NCI-H748 treated with DMSO at 0.1 percent for 48 hours (cell line): Measurements from ENCODE around the gene COL26A1.

Source experiments
- DNase-seq: peaks from one replicate; lab custom pipeline; 2025; lab: John Stamatoyannopoulos, UW

COL26A1 gene

DNA sequence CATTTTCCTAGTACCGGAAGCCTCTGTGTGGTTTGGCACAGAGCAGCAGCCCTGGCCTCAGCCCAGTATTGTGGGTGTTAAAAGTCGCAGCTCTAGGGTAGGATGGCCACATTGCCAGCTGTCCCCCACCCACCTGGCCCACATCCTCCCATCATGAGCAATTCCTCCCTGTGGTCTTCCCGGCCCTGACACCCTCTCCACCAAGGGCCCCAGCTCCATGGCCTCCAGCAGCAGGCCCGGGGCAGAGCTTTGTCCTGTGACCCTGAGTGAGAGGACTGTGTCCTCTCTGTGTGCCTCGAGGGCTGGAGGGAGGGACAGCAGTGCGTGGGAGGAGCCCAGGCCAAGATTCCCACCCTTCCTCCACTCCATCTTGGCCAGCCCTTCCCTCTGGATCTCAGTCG is 172.7 kb downstream of the COL26A1 start:
- DNase-seq = no peak

DNA sequence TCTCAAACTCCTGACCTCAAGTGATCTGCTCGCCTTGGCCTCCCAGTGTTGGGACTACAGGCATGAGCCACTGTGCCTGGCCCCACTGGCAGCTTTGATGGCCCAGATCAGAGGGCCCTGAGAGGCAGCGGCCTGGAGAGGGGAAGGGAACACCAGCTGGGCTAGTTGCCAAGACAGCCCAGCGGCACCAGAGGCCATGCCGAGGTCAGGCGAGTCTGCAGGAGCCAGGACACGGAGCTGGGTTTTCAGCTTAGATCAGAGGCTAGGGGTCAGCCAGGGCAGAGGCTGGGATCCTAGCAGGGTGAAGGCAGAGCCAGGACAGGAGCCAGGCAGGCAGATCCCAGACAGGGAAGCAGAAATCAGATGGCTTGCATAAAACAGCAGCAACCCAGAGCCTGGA is 173.6 kb downstream of the COL26A1 start:
- no peak for DNase-seq

DNA sequence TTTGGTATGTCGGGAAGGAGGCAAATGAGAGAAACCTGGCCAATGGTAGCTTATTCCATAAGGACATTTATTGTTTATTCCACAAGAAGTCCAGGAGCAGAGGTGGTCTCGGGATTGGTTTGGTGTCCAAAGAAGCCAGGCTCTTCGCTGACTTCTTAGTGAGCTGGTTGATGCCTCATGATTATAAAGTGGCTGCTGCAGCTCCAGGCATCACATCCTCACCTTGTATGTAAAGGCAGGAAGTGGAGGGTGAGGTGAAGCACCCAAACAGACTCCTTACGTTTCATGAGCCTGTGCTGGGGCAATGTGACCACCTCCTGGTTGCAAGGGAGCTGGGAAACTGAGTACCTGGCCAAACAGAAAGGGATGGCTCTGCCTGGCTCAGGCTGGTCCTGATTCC is 174.0 kb downstream of the COL26A1 start:
- no peak for DNase-seq

DNA sequence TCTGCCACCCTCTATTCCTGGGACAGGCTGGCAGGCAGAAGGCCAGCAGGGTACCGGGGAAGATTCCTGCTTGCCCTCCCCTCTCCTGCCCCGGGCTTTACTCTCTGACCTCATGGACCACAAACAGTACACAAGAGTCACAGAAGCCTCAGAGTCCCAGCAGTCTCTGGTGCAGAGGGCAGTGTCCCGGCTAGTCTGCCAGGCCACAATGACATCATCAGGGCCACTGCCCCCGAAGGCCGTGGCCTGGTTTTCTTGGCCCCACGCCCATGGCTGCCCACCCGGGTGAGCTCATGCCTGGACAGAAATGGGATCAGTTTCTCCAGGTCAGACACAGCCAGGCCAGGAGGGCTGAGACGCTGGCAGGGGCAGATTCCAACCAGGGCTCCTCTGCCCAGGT is 174.5 kb downstream of the COL26A1 start:
- DNase-seq = no peak

DNA sequence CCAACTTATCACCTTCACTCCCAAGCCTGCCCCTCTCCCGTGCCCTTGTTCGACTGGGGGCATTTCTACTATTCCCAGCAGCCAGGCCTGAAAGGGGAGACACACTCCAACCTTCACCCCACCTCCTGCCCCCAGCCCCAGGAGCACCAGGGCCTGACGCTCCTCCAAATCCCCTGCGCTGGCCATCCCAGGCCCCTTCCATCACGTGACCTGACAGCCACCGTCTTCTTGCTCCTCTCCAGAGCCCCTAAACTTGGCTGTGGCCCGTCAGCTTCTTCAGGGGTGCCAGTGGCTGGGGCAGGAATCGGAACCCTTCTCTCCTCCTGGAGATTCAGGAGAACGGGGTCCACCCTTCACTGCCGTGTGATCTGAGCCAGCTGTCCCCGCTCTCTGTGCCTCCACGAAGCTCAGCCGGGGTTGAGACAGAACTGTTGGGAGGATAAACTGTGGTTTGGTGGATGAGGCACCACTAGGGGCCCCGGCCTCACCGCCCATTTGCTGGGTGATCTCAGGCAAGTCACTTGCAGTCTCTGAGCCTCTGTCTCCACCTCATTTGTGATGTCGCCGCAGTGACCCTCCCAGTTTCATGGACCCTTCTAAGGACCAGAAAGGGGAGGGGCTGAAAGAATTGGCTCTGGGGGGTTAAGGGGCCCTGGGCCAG is 175.4 kb downstream of the COL26A1 start:
- DNase-seq = no peak

DNA sequence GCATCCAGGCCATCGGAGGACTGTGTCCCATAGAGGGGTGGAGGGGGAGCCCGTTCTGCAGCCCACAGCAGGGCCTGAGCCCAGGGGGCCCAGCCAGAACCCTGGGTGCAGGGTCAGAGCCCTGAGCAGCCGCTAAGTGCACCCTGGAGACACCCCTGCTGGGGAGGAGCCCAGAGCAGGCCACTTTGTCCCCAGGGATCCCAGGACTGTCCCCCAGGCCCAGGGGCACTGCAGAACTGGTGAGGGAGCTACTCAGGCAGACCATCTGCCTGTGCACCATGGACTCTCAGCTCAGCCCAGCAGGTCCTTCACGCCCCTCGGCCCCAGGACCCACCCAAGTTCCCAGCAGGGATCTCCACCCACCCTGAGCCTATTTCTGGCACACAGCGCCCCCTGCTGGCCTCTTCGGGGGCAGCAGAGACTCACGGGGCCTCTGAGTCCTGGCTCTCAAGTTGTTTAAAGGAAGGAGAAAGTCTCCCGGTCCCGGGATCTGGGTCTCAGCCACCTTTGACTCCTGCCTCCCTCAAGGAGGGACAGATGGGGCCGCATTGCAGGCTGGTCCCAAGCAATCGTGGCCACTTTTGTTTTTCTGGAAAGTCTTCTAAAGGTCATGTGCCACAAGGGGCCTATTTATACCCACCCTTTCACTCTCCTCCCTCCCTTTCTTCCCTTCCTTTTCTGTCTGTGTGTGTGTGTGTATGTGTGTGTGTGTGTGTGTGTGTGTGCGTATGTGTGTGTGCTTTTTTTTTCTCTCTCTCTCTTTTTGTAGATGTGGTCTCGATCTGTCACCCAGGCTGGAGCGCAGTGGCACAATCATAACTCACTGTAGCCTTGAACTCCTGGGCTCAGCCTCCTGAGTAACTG is 176.2 kb downstream of the COL26A1 start:
- no peak for DNase-seq

DNA sequence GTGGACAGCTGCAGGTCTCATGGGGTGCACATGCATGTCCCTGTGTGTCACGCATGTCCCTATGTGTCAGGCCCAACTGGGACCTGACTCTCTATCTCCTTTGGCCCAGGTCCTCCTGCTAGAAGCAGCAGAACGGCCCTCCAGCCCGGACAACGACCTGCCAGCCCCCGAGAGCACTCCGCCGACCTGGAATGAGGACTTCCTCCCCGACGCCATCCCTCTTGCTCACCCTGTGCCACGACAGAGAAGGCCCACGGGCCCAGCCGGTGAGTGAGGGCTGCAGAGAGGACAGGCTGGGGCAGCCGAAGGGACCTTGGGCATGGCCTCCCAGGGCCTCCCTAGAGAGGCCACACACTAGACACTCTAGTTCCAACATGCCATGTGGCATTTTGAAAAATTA is 177.1 kb downstream of the COL26A1 start:
- DNase-seq = no peak

DNA sequence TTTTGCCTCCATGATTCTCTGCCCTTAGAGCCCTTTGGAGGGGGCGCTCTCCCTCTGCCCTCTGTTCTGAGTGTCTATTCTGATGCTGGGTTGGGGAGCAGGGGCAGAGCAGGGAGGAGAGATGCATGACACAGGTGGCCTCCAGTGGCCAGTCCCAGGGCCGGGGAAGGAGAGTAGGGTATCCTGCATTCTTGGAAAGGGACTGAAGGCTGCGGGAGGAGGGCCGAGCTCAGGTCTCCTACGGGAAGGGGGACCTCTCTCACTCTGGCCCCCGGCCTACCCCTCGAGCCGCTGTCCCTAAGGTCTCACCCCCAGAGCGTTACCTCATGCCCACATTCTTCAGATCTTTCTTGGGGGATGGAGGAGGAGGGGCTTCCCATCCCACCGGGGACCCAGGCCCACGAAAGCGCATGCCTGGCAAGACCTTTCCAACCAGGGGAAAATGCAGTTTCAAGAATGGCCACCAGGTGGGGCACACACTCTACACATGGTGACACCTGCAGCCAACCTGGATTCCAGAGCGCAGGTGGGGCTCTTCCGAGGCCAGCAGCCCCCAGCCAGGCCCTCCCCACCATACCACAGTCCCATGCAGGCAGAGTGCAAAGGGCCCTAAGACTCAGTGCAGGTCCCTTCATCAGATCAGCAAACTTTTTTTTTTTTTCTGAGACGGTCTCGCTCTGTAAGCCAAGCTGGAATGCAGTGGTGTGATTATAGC is 180.0 kb downstream of the COL26A1 start:
- DNase-seq = peak; percentile 25

DNA sequence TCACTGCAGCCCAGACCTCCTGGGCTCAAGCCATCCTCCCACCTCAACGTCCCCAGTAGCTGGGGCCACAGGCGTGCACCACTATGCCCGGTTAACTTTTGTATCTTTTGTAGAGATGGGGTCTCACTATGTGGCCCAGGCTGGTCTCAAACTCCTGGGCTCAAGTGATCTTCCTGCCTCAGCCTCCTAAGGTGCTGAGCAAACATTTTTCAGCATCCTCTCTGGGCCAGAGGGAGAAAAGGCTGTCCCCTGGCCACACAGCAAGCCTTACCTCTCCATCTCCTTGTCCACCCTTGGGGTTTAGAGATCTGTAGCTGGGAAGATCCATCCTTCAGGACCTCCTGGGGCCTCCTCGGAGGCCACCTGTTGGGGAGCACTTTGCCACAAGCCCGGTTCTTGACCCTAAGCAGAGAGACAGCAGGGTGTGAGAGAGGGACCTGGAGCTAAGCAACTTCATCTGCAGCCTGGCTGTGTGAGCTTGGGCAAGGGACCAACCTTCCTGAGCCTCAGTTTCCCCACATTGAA is 180.6 kb downstream of the COL26A1 start:
- no peak for DNase-seq

DNA sequence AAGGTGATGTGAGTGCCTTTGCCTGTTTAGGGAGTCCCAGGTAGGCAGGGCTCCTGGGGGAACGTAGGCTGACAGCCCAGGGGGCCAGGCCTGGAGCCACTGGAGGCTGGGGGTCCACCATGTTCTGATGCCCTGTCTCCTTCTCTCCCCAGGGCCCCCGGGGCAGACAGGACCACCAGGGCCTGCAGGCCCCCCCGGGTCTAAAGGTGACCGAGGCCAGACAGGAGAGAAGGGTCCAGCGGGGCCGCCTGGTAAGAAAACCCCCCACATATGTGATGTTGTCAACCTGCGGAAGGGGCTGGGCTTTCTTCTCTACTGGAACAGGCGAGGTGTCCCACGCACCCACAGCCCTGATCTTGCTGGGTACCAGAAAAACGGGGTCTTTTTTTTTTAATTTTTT is 181.2 kb downstream of the COL26A1 start:
- DNase-seq = no peak

DNA sequence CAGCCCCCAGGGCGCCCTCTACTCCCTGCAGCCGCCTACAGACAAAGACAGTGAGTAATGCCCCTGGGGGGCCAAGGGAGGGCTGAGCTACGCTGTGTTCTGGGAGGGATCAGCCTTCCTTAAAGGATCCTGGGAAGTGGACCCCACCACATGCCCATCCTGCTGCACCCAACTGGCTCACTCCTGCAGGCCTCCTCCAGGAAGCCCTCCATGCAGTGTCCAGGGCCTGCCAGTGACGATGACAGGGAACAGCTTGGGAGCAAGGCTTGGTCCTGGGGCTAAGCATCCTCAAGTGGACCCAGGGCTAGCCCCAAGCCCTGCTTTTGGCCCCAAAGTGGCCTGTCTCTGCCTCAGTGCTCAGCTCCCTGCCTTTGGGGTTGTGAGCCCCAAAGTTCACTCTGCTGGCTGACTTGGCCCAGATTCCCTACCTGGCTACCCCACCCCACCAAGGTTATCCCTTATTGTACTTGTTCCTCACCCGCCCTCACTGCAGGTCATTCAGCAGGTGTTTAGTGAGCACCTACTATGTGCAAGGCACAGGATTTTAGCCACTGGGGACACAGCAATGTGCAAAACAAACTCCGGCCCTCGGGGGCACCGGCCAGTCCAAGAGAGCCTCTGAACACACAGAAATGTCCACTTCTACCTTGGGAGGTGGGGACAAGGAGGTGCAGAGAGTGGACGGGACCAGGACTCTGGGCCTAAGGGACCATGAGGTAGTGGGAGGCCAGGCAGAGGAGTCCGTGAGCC is 182.9 kb downstream of the COL26A1 start:
- no peak for DNase-seq

DNA sequence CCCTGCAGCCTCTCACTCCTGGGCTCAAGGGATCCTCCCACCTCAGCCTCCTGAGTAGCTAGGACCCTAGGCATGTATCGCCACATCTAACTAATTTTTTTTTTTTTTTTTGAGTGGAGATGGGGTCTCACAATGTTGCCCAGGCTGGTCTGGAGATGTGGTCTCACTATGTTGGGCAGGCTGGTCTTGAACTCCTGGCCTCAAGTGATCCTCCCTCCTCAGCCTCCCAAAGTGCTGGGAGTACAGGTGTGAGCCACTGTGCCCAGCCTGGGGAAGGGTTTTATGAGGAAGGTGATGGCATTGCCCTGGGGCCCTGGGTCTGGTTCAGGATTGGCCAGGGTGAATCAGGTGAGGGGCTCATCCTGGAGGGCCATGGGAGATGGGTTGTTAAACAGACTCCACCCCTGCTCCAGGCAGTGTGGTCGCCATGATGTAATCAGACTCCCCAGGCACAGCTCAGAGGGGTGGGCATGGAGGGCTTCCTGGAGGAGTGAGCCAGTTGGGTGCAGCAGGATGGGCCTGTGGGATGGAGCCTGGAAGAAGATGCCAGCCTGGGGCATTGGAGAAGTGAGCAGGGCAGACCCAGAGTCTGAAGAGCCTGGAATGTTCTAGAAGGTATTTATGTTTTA is 183.7 kb downstream of the COL26A1 start:
- no peak for DNase-seq

DNA sequence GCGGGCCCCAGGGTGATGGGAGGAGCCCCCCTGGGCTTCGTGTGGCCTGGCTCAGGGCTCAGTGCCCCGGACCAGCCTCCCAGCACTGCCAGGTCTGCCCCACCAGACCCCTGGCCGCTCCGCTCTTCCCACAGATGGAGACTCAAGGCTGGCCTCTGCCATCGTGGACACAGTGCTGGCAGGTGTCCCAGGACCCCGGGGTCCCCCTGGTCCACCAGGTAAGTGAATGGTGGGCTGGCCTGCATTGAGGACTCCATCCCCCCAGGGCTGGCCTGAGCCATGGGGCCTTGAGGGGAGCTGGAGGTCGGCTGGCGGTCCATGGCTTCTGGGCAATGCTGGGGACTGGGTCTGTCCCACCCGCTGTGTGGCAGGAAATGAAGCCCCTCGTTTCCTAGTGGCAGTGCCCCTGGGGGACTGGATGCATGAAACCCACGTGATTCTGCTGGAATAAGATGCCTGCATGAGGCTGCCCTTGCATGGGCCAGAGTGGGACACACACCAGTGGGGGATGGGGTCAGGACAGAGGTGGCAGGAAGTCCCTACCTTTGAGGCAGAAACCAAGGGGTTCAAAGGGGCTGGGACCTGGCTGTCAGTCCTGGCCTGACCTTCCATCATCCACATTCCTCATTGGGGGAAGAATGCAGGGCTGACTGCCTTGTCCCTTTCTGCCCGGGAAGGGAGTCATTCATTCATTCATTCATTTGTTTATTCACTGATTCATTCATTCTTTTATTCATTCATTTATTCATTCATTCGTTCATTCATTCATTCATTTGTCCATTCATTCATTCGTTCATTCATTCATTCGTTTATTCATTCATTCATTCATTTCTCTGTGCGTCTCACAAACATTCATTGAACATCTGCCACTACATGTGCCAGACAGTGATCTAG is 184.6 kb downstream of the COL26A1 start:
- no peak for DNase-seq

DNA sequence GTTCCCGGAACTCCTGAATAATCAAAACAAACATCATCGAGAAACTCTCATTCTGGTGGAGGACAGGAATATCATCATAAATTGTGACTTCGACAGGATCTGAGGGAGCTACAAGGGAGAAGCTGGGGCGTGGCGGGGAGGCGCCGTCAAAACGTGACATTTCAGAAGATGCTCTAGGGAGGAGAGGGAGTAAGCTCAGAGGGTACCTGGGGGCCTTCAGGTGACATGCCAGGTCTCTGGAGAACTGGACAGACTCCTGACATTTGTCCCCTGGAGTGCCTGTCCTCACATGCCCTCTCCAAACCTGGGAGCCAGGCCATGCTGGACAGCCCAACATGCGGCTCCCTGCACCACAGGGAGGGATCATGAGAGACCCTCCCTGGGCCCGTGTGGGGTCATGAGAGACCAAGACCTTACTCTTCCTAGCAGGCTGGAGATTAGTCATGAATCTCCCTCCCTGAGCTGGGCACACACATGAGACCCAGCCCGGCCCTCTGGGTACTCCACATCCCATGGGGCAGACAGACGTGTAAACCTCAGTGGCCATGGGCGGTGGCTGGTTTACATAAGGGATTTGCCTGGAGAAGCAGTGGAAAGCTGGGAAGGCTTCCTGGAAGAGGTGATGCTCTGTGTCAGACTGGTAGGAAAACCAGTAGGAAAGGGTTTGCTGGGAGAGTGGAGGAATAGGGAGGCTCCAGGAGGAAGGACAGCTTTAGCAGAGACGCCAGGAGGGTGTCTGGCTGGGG is 185.4 kb downstream of the COL26A1 start:
- no peak for DNase-seq

DNA sequence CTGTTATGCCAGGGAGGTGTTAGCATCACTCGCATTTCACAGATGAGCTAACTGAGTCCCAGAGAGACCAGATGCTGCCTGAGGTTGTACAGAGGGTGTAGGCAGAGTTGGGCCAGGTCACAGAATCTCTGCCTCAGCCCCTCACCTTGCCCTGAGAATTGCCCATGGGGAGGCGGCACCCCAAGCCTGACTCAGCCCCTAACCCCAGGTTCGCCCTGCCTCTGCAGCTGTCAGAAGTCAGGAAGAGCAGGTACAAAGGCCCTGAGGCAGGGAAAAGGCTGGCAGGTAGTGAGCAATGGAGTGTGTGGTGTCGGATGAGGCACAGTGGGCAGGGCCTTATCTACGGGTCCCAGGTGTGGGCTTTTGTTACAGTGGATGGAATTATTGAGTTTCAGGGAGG is 187.1 kb downstream of the COL26A1 start:
- DNase-seq = no peak

DNA sequence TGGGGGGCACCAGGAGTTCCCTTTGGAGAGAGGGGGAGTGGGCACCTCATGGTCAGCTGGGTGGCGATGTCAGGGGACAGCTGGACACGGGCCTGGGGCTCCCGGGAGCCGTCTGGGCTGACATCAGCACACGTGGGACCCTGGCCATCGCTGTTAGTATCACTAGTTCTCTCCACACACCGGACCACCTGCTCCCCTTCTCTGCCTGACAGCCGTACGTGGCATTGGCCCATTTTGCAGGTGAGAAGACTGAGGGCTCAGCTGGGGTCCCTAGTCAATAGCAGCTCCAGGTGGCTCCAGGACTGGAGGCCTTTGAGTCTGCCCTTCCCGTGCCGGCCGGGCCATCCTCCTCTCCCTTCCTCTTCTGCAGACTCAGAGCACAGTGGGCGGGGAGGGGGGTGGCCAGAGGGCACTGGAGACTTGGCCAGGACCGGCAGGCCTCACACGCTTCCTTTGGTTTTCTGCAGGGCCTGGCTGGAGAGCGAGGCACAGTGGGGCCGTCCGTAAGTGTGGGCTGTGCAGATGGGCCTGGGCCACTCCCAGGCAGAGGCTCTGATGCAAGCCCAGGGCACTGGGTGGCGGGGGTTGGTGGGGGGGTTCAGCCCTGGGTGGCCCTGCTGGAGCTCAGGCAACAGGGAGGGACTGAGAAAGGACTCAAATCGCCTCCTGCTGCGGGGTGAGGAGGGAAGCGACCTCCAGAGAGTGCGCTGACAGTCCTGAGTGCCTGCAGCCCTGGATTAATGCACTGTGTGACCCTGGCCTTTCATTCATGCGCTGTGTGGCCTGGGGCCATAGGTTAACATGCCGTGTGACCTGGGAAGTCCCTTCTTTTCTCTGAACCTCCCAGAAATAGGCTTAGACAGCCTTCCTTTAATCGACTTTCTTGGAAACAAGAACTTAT is 188.2 kb downstream of the COL26A1 start:
- no peak for DNase-seq

DNA sequence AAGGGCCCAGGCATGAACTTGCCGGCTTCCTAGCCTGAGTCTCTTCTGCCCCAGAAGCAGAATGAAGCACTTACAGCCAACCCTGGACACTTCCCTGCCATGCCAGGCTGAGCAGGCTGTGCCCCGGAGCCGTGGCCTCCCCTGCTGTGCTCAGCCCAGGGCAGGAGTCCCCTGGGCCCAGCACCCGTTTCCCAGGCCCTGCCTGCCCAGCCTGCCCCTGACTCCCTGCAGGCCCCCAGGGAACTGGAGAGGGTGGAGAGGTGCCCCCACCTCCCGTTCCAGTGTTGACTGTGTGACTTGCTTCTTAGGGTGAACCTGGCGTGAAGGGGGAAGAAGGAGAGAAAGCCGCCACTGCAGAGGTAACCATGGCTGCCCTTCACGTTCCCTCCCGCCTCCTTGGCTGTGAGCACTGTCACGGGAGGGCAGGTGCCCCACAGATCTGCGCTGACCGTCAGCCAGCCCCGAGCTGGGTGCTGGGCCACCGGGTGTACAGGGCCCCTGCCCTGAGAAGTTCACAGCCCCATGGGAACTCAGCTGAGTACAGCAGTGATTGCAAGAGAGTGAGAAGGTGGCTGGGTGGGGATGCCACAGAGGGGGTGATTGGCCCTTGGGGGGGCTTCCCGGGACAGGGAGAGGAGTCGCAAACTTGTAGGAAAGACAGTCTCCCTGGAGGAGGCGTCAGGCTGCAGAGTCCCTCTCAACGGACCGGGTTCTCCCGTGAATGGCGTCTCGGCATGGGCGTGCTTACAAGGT is 190.5 kb downstream of the COL26A1 start:
- no peak for DNase-seq
